Erythroblast (primary cell): ENCODE data around the gene RGS5.

Experiments used
- GATA1 ChIP-seq: IDR thresholded peaks from 2 replicates; pipeline ENCODE4 v1.6.1; 2011; ENCODE audit warnings: low read depth, mild to moderate bottlenecking, control low read depth, low read length, moderate library complexity
- POLR2A ChIP-seq: IDR thresholded peaks from 2 replicates; pipeline ENCODE4 v1.6.1; 2011; ENCODE audit warnings: mild to moderate bottlenecking, low read length

GRCh38 chr1:163137556-163138265, 65.0 kb downstream of the RGS5 start:
- TF ChIP-seq POLR2A (no peak), GATA1 (no peak)
